A549 (cell line): Measurements from ENCODE around the gene ABCA1. TPM values are rescaled to one million over a fixed set of nuclear protein-coding genes. Genes with fewer than 3 reads are reported as not detected.

Experiments used
- polyA plus RNA-seq, 4 experiments: library from polyadenylated mRNA; depleted of rRNA in 3 of 4; stranded (reverse); fragments of >200 nt; fragmentation: RNase III in 1 of 4; extraction: RNeasy Plus Mini Kit Qiagen cat#74134 plus additional on column Dnase treatment in 1 of 4; gene quantifications; 2 replicates in 3 of 4; 3 replicates in 1 of 4; pipeline ENCODE4 v1.2.3, GENCODE V29; 2011 to 2017

Gene ABCA1
- polyA plus RNA-seq, 2 of the 4 experiments (the other 2 are of a cell fraction) = 3.6 to 12.0 TPM

Other genes starting within 250 kb of the ABCA1 start
- gene OR13D1, start 233.6 kb downstream of the ABCA1 start, polyA plus RNA-seq (2011; rRNA removed) = not detected in 2 replicates
- not detected in 3 replicates for gene OR13D1, start 233.6 kb downstream of the ABCA1 start, polyA plus RNA-seq (2017; fragmentation: RNase III; extraction: RNeasy Plus Mini Kit Qiagen cat#74134 plus additional on column Dnase treatment)
- gene NIPSNAP3A, start 180.5 kb downstream of the ABCA1 start, polyA plus RNA-seq (2011; rRNA removed) = 33.5 and 34.5 TPM in 2 replicates
- 19.3 to 20.8 TPM (median 20.1 TPM) in 3 replicates for gene NIPSNAP3A, start 180.5 kb downstream of the ABCA1 start, polyA plus RNA-seq (2017; fragmentation: RNase III; extraction: RNeasy Plus Mini Kit Qiagen cat#74134 plus additional on column Dnase treatment)
- gene NIPSNAP3B, start 164.0 kb downstream of the ABCA1 start, polyA plus RNA-seq (2011; rRNA removed) = 2.9 and 3.4 TPM in 2 replicates
- 1.00 to 2.0 TPM (median 1.7 TPM) in 3 replicates for gene NIPSNAP3B, start 164.0 kb downstream of the ABCA1 start, polyA plus RNA-seq (2017; fragmentation: RNase III; extraction: RNeasy Plus Mini Kit Qiagen cat#74134 plus additional on column Dnase treatment)